GM23248 (cell line): ENCODE measurements around the gene HIF3A. TPM values are rescaled to one million over a fixed set of nuclear protein-coding genes. Genes with fewer than 3 reads are reported as not detected.

ENCODE experiments used
- DNase-seq: peaks from one replicate; pipeline ENCODE4 v3.0.0-alpha.2; 2015
- H2AFZ ChIP-seq: fragments of 200-600 bp; sonication (generic); 2 replicates; pipeline ENCODE4 v1.6.1; 2016; ENCODE audit warnings: antibody characterized with exemption
- H3F3A ChIP-seq: fragments of 200-600 bp; sonication (generic); 2 replicates; pipeline ENCODE4 v1.6.1; 2016; ENCODE audit warnings: mild to moderate bottlenecking, antibody characterized with exemption, mixed run types; ENCODE audit not compliant: insufficient read depth
- H3K27ac ChIP-seq: fragments of 200-600 bp; sonication (generic); 2 replicates; pipeline ENCODE4 v1.5.1; 2016; ENCODE audit warnings: mild to moderate bottlenecking
- H3K27me3 ChIP-seq: fragments of 200-600 bp; sonication (generic); replicated peaks from 2 replicates; pipeline ENCODE4 v1.6.1; 2016; ENCODE audit warnings: mild to moderate bottlenecking; ENCODE audit not compliant: insufficient read depth
- H3K36me3 ChIP-seq: fragments of 200-600 bp; sonication (generic); 2 replicates; pipeline ENCODE4 v1.6.1; 2016; ENCODE audit warnings: low read depth, mild to moderate bottlenecking
- H3K4me1 ChIP-seq: fragments of 200-600 bp; sonication (generic); 2 replicates; pipeline ENCODE4 v1.6.1; 2016; ENCODE audit warnings: mild to moderate bottlenecking; ENCODE audit not compliant: insufficient read depth
- H3K4me2 ChIP-seq: fragments of 200-600 bp; sonication (generic); one replicate; pipeline ENCODE4 v1.6.1; 2016; ENCODE audit warnings: mild to moderate bottlenecking; ENCODE audit not compliant: unreplicated experiment
- H3K4me3 ChIP-seq: fragments of 200-600 bp; sonication (generic); 2 replicates; pipeline ENCODE4 v1.5.1; 2016; ENCODE audit warnings: mild to moderate bottlenecking
- H3K79me2 ChIP-seq: fragments of 200-600 bp; sonication (generic); 2 replicates; pipeline ENCODE4 v1.6.1; 2016; ENCODE audit warnings: mild to moderate bottlenecking; ENCODE audit not compliant: insufficient read depth
- H3K9ac ChIP-seq: fragments of 200-600 bp; sonication (generic); 2 replicates; pipeline ENCODE4 v1.6.1; 2016; ENCODE audit warnings: mild to moderate bottlenecking
- H3K9me2 ChIP-seq: fragments of 200-600 bp; sonication (generic); 2 replicates; pipeline ENCODE4 v1.6.1; 2016; ENCODE audit warnings: mixed run types, mild to moderate bottlenecking, moderate library complexity; ENCODE audit not compliant: insufficient read depth
- H3K9me3 ChIP-seq: fragments of 200-600 bp; sonication (generic); one replicate; pipeline ENCODE4 v1.6.1; 2017; ENCODE audit warnings: low read depth
- H4K20me1 ChIP-seq: fragments of 200-600 bp; sonication (generic); 2 replicates; pipeline ENCODE4 v1.6.0; 2016; ENCODE audit not compliant: insufficient read depth
- EZH2 ChIP-seq: fragments of 200-600 bp; sonication (generic); IDR thresholded peaks from 2 replicates; pipeline ENCODE4 v1.6.1; 2018; ENCODE audit warnings: antibody characterized with exemption, mild to moderate bottlenecking; ENCODE audit not compliant: insufficient read depth, poor library complexity, severe bottlenecking
- EZH2phosphoT487 ChIP-seq: fragments of 200-600 bp; sonication (generic); IDR thresholded peaks from 2 replicates; pipeline ENCODE4 v1.6.1; 2018; ENCODE audit warnings: antibody characterized with exemption, moderate library complexity, mild to moderate bottlenecking, low read depth; ENCODE audit not compliant: insufficient read depth
- WGBS, 2 experiments: methylation state at CpG; one replicate each; pipeline ENCODE4 v1.1.6; 2015 to 2017; ENCODE audit warnings: low lambda C conversion rate in 2 of 2, low coverage in 1 of 2; ENCODE audit errors: missing lambda C conversion rate in 2 of 2; 5-methylcytosine and 5-hydroxymethylcytosine counted together
- in situ Hi-C: fragments of 300-500 bp; cut with MboI; formaldehyde crosslinking; loops from 2 replicates; pipeline ENCODE4 v1.15.0; 2020
- polyA plus RNA-seq: library from polyadenylated mRNA; unstranded; fragments of >200 nt; fragmentation: Nextera tagmentation; extraction: Ambion mirVana; gene quantifications from 2 replicates; pipeline ENCODE4 v1.2.1, GENCODE V29; 2016
- total RNA-seq: library from RNA; depleted of rRNA; stranded (reverse); fragments of >200 nt; shearing (Covaris generic); gene quantifications from 2 replicates; pipeline ENCODE4 v1.2.3, GENCODE V29; 2014

Gene HIF3A
- total and polyA plus RNA-seq, 2 experiments from 2014 or later = 0.20 TPM; not detected in 1

- Histone ChIP-seq H3K9me3 (no peaks in the 10 kb centered on the region), H3K27me3 (no peaks in the 10 kb centered on the region), H3K4me2 (peak overlapping the region; percentile 48), H3K4me1 (peaks cover 24% of the 10 kb centered on the region), H4K20me1 (no peaks in the 10 kb centered on the region), H3F3A (no peaks in the 10 kb centered on the region), H3K9ac (no peak overlapping the region), H3K4me3 (peak overlapping the region; percentile 25; the same call in 1 of the 2 replicates), H3K79me2 (no peaks in the 10 kb centered on the region), H3K9me2 (no peaks in the 10 kb centered on the region), H3K36me3 (no peaks in the 10 kb centered on the region), H3K27ac (no peak overlapping the region), H2AFZ (peak overlapping the region; percentile 59; the same call in 1 of the 2 replicates)
- TF ChIP-seq EZH2 = no peak
- no peak for TF ChIP-seq EZH2phosphoT487
- in situ Hi-C loops = no loop called here
- 5 to 6% methylated on average over 8 to 11 of the region's 11 CpGs for WGBS, 2 experiments
- peak; percentile 88 for DNase-seq
Observed at GRCh38 chr19:46299004-46299509, 2.2 kb downstream of the HIF3A start.

GRCh38 chr19:46299695-46300094 is 2.9 kb downstream of the HIF3A start:
- Histone ChIP-seq H3K27me3 (no peaks in the 10 kb centered on the region), H3K27ac (no peak overlapping the region), H3K4me3 (no peak overlapping the region), H3F3A (no peaks in the 10 kb centered on the region), H3K9me3 (no peaks in the 10 kb centered on the region), H4K20me1 (no peaks in the 10 kb centered on the region), H3K4me2 (no peak overlapping the region), H3K4me1 (peaks cover 24% of the 10 kb centered on the region), H3K79me2 (no peaks in the 10 kb centered on the region), H3K9ac (no peak overlapping the region), H3K9me2 (no peaks in the 10 kb centered on the region), H3K36me3 (no peaks in the 10 kb centered on the region), H2AFZ (no peak overlapping the region)
- in situ Hi-C loops = no loop called here
- 67 to 69% methylated on average over 7 of the region's 7 CpGs for WGBS, 2 experiments
- no peak for TF ChIP-seq EZH2
- TF ChIP-seq EZH2phosphoT487 = no peak
- no peak for DNase-seq

GRCh38 chr19:46303322-46303690 is 6.5 kb downstream of the HIF3A start:
- Histone ChIP-seq H2AFZ (no peak overlapping the region), H3F3A (no peaks in the 10 kb centered on the region), H3K9me3 (no peaks in the 10 kb centered on the region), H3K9me2 (no peaks in the 10 kb centered on the region), H3K4me3 (no peak overlapping the region), H4K20me1 (no peaks in the 10 kb centered on the region), H3K9ac (no peak overlapping the region), H3K79me2 (no peaks in the 10 kb centered on the region), H3K36me3 (no peaks in the 10 kb centered on the region), H3K4me2 (no peak overlapping the region), H3K27ac (no peak overlapping the region), H3K4me1 (peaks cover 17% of the 10 kb centered on the region), H3K27me3 (no peaks in the 10 kb centered on the region)
- DNase-seq = no peak
- in situ Hi-C loops = no loop called here
- no peak for TF ChIP-seq EZH2phosphoT487
- no peak for TF ChIP-seq EZH2
- 87 to 94% methylated on average over 9 to 10 of the region's 10 CpGs for WGBS, 2 experiments

- Histone ChIP-seq H3F3A (no peaks in the 10 kb centered on the region), H3K27me3 (no peaks in the 10 kb centered on the region), H2AFZ (no peak overlapping the region), H4K20me1 (no peaks in the 10 kb centered on the region), H3K4me3 (no peak overlapping the region), H3K9me2 (no peaks in the 10 kb centered on the region), H3K79me2 (no peaks in the 10 kb centered on the region), H3K4me2 (no peak overlapping the region), H3K27ac (no peak overlapping the region), H3K9me3 (no peaks in the 10 kb centered on the region), H3K9ac (no peak overlapping the region), H3K36me3 (no peaks in the 10 kb centered on the region), H3K4me1 (peaks cover 12% of the 10 kb centered on the region)
- 66 to 73% methylated on average over 46 to 54 of the region's 56 CpGs for WGBS, 2 experiments
- TF ChIP-seq EZH2phosphoT487 (no peak), EZH2 (no peak)
- DNase-seq = peak; percentile 47
- in situ Hi-C loops = no loop called here
Observed at GRCh38 chr19:46303691-46304397, 7.0 kb downstream of the HIF3A start.
